CMK (cell line): ENCODE results near the gene FAM83F.
A peak's percentile ranks its signal among the peaks of the same experiment; 100 is the strongest.
"Not testable (repeated sequence)": the region's sequence is repeated elsewhere in the genome, so short reads cannot be mapped to it uniquely, and the experiment has no call there.

ENCODE experiments used
- DNase-seq: peaks from one replicate; pipeline ENCODE4 v3.0.0-alpha.2; 2010; ENCODE audit warnings: low read depth

Gene FAM83F

DNA sequence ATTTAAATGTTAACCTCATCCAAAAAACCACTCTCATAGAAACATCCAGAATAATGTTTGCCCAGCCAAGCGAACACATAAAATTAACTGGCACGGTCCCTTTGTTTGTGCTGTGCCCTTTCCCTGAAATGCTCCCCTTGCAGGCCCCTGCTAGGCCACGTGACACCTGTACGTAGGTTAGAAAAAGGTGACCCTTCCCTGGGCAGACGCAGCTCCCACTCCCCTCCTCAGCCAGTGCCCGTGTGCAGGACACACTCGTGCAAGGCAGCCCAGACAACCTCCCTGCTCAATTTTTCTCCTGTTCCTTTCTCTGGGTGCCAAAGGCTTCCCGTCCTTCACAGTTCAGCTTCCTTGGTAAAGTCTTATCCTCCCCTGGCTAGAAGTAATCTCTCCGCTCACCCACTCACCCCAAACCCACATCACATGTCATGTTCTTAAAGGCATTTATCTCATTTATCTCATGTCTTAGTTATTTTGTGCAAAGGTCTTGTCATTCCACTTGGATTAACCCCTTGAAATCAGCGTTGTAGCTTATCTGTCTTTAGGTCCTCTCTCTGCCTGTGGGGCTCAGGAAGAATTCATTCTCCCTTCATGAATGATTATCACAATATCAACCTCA is 20.7 kb downstream of the FAM83F start:
- no peak for DNase-seq

DNA sequence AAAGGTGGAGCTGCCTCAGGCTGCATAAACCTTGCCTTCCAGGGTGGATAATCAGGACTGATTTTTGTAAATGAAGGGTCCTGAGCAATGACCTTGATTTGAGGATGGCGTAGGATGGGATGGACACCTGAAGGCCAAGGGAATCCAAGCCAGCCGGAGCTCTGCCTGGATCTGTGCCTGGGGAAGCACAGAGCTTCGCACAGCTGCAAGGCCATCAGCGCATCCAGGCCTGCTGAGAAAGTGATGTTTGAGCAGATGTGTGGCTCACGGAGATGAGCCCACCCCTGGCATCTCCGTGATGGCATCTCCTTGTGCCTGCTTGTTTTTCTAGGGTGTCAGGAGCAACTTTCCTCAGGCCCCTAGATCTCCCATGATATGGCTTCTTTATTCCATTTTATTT is 23.3 kb downstream of the FAM83F start:
- no peak for DNase-seq

DNA sequence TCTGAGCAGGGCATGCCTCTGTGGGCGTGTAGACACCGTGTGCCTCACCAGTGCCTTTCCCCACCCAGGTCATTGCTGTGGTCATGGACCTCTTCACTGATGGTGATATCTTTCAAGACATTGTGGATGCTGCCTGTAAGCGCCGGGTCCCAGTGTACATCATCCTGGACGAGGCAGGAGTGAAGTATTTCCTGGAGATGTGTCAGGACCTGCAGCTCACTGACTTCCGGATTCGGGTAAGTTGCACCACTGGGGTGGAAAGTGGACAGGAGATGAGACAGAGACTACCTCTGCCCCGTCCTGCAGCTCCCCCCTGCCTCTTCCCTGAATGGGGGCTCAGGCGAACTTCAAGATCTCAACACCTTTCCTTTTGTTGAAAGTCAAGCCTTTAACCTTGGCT is 24.3 kb downstream of the FAM83F start:
- no peak for DNase-seq

DNA sequence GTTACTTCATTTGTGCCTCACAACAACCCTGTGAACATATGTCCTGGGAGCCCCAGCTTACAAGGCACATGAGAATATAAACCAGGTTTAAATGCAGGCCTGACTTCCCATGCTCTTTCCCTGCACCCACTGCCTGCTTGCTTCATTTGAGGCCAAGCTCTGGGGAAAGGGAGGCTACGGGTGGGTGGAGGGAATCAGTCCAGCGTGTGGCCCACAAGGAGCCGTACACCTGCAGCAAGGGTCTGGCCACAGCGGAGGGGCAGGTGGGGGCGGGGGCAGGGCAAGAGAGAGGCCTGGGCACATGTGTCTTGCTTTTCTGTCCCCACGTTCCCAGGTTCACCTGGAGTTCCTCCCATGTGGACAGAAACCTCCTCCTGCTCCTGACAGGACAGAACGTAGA is 26.2 kb downstream of the FAM83F start:
- no peak for DNase-seq

DNA sequence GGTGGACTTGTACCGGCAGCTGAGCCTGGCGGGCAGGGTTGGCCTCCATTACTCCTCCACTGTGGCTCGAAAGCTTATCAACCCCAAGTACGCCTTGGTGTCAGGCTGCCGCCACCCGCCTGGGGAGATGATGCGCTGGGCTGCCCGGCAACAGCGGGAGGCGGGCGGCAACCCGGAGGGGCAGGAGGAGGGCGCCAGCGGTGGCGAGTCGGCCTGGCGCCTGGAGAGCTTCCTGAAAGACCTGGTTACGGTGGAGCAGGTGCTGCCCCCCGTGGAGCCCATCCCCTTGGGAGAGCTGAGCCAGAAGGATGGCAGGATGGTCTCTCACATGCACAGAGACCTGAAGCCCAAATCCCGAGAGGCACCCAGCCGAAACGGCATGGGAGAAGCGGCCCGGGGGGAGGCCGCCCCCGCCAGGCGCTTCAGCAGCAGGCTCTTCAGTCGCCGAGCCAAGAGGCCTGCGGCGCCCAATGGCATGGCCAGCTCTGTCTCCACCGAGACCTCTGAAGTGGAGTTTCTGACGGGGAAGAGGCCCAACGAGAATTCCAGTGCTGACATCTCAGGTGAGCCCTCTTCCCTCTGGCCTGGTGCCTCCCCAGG is 26.7 kb downstream of the FAM83F start:
- DNase-seq = no peak

DNA sequence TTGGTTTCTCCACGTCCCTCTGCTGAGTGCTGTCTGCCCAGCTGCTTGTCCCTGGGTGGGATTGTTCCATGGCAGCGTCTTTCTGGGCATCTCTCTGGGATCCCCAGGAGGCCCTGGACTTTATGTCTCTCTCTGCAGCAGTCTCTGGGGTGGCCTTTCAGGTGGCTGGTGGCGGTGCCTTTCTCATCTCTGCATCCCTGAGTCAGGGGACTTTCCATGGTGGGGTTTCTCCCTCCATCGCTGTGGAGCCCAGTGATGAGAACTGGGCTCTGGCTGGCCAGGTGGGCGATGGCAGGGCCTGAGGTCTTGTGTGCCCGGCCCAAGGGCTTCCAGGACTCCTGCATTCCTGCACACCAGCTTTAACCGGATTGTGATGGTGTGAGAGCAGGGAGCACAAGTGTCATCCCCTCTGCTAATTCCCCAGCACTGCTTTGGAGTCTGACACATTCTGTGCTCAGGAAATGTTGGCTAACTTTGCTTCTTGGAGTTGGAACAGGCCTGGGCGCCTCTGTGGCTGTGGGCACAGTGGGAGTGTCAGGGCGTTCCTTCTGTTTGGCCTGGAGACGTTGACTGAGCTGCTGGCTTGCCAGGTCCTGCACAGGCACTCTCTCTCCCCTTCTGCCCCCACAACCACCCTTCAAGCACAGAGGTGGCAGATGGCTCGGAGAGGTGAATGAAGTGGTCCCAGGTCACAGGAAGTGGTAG is 27.9 kb downstream of the FAM83F start:
- no peak for DNase-seq

DNA sequence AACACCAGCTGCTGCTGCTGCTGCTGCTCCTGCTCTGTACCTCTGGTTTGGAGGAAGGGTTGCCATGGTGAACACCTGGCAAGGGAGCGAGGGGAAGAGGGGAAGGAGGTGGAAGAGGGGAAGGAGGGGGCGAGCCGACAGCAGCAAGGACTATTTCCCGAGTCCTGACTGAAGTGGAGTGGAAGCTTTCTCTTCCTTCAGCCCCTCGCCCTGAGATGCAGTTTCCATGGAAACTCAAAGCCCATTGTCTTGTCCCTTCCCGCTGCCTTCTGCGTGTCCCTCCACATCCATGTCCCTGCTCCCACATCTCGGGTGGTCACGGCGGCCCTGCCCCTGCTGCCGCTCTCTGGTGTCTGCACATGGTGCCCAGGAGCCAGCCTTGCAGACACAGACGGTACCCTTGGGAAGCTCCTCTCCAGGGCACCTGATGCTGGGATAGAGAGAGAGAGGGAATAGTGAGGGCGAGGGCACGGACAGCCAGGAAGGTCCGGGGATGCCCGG is 28.6 kb downstream of the FAM83F start:
- DNase-seq = no peak

DNA sequence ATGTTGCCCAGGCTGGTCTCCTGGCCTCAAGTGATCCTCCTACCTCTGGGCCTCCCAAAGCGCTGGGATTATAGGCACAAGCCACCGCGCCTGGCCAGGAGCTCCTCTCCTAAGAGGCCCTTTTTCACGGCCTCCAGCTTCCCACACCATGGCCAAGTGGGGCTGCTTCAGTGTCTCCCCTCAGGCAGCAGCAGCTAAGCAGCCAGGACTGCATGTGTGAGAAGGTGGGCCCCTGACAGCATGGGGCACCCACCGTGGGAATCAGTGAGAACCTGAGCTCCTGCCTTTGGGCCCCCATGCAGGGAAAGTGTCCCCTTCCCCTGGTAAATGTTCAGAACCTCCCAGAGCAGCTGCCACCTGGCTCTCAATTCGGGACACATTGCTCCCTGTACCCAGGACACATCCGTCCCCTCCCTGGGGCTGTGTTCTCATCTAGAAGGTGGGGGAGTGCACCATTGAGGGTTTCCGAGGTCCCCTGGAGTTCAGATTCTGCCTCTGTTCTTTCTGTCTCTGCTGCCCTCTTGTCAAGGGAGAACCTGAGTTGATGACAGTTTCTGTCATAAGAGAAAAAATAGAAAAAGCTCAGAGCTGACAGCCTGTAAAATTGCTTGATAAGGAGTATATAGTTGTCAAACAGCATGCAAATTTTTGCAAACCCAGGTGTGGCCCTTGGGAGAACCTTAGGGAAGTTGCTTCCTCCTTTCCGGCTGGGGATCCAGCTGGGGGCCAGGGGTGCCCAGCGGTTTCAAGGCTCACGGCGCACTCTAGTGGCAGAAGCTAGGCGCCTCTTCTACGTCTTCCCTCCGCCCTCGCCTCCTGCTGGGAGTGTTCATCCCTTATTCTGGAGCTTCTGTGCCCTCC is 29.7 kb downstream of the FAM83F start:
- DNase-seq = no peak

DNA sequence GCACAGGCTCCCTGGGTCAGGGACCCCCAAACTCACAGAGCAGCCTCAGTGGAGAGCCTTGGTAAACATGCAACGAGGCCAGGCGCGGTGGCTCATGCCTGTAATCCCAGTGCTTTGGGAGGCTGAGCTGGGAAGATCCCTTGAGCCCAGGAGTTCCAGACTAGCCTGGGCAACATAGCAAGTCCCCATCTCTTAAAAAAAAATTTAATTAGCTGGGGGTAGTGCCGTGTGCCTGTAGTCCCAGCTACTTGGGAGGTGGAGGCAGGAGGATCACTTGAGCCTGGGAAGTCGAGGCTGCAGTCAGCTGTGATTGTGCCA is 30.3 kb downstream of the FAM83F start:
- not testable (repeated sequence) for DNase-seq

DNA sequence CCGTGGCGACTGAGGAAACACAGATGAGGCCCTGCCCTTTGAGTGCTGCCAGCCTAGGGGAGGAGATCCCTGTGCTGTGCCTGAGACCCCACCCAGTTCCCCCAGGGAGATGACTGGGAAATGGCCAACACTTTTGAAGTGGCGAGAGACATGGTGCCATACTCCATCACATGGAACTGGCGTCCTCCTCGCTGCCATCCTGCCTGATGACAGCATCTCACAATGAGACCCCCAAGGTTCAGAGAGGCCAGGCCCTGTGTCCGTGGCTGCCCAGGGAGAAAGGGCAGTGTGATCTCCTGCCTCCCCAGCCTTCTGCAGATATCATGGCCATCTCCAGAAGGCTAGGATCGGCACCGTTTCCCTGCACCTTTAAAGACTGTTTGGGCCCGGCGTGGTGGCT is 31.1 kb downstream of the FAM83F start:
- no peak for DNase-seq

DNA sequence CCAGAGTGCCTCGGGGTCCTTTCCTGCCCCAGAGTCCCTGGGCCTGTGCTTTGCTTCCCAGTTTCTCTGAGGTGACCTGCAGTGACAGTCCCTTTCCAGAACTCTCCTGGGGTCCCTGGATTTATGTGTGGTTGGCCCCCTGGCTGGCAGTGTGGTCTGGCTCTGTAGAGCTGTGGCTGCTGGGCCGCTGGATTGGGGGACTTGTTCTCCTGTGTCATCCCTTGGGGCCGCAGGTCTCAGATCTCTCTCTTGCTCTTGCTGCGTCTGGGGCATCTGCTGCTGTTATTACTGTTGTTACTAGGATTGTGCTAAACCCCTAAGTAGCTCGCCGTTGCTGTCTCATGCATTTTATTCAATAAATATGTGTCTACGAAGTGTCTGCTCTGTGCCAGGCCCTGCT is 31.9 kb downstream of the FAM83F start:
- DNase-seq = no peak

DNA sequence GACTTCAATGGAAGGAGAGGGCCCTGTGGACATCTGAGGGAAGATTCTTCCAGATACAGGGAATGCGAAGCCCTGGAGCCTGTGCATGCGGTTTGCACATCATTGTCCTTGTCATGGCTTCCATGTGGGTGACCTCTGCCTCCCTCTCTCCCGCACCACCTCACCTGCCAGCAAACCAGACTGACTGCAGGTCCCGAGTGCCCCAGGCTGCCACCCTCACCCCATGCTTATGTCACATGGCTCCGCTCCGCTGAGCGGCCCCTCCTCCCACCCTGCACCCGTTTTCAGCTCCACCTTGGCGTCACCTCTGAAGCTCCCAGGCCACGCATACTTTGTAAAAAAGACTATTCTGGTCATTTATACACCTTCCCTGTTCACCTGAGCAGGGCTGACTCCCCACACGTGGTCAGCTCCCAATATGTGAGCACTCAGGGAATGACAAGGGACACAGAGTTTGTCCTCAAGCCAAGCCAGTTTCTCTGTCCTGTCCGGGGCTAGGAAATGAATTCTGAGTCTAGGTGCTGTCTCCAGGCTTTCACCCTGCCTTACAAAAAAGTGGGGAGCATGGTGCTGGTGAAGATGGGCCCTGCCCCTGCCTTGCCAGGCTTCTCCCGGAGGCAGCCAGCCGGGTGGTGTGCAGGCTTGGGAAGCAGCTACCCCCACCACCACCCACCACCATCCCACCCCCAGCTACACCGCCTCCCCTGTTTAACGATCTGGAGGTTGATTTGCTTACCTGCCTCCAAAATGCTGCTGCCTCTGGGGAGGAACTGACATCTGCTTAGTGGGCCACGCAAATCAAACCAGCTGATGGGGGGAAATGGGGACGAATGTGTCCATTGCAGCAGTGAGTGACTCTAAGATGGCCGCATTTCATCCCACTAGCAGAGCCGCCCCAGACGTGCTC is 32.7 kb downstream of the FAM83F start:
- DNase-seq = no peak

DNA sequence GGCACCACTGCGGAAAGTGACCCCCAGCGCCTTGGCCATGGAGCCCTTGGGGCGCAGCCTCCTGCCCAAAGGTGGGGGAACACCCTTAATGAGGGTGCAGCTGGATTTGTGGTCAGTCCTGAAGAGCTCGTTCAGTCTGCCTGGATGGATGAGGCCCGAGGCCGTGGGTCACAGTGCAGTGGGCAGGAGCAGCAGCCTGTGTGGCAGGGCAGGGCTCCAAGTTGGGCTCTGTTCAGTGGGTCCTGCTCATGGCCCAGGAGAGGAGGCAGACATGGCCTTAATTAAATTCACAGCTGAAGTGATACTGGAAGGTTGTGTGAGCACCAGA is 33.3 kb downstream of the FAM83F start:
- no peak for DNase-seq

DNA sequence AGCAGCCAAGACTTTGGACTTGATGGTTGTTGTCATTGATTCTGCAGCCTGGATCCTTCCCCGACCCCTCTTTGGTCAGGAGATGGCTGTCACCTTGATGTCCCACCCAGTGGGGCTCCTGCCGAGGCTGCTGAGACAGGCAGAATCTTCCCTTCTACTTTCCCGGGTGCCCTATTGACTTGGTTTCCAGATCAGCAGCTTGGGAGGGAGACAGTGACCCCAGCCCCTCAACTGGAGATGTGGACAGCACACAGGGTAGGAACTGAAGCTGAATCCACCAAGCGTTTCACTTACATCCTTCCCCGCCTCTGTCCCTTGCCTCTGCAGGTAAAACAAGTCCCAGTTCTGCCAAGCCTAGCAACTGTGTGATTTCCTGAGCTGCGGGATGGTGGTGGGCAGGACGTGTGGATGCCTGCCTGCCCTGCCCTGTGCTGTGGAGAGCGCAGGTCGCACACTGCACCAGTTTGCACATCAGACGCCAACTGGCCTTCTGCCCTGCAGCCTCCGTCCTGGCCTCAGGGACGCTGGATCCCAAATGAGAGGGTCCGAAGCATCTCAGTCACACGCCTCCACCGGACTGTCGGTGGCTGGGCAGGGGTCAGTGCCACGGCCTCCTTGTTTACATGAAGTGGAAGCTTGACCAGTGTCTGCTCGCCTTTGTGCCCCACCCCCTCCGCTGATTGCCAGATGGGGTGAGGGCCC is 34.6 kb downstream of the FAM83F start:
- DNase-seq = no peak

DNA sequence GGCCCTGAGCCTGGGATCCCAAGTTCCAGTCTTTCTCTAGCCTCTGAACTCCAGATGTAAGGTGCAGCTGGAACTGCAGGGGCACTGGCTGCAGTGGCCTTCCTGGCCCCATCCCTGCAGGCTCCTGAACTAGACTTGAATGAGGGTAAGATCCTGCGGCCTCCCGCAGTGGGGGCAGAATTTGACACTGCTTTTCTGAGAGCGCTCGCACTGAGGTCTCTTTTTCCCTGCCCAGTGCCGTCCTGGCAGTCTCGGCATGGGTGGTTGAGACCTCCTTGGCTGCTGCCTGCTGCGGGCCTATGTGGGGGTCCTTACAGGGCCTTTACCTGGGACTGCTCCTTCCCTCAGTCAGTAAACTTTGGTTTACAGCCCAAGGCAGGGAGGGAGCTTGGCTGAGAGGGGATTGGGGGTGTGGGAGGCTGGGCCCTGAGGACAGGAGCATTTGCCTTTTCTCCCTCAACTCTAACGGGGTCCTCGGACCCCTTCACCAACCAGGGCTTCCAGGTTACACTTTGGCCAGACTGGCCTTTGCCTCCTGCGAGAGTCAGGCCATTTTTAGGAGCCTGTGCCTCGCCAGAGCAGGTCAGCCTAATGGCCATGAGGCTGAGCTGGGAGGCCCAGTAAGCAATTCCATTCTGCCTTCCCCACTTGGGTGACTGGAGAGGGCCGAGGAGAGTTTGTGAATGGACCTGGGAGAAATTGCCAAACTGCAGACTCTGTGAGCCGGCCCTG is 35.4 kb downstream of the FAM83F start:
- DNase-seq = no peak

DNA sequence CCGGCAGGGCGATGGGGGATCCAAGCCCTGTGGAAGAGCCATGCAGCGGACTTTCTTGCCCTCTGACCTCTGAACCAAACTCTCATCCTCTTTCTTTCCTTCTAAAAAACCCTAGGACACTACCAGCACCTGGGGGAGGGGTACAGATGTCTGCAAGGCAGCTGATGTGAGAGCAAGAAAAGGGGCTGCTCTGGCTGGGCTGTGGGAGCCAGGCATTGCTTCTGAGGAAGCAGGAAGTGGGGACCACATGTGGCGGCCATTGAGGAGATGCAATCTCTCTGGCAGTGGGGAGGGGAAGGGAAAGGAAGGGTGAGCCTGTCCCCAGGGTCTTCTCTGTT is 36.0 kb downstream of the FAM83F start:
- peak; percentile 61 for DNase-seq

DNA sequence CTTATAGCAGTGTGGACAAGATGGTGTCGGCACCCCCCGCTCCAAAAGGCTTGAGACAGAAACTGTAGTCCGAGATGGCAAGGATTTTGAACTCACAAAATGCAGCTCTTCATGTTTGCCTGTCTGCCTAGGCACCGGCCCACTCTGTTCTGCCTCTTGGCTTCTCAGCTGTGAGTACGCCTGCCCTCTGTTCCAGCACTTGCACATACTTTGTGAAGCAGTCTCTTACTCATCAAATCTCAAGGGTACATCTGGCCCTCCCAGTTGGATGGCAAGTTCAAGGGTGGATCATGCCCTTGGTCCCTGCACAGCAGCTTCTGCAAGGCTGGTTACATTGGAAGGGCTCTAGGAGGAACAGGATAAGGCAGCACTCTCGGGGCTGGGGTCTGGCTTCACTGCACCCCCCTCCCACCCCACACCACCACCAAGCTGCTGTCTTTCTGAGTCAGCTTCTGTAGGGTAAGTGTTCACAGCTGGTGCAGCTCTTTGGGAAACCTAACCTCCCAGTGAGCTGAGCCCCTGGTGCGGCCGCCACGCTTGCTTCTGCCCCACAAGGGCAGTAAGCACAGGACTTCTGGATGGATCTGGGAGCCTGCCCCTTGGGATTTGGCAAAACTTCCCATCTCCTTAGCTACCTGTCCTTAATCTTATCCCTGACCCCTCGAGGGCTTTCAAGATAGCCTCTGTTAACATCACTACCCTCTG is 37.2 kb downstream of the FAM83F start:
- no peak for DNase-seq

DNA sequence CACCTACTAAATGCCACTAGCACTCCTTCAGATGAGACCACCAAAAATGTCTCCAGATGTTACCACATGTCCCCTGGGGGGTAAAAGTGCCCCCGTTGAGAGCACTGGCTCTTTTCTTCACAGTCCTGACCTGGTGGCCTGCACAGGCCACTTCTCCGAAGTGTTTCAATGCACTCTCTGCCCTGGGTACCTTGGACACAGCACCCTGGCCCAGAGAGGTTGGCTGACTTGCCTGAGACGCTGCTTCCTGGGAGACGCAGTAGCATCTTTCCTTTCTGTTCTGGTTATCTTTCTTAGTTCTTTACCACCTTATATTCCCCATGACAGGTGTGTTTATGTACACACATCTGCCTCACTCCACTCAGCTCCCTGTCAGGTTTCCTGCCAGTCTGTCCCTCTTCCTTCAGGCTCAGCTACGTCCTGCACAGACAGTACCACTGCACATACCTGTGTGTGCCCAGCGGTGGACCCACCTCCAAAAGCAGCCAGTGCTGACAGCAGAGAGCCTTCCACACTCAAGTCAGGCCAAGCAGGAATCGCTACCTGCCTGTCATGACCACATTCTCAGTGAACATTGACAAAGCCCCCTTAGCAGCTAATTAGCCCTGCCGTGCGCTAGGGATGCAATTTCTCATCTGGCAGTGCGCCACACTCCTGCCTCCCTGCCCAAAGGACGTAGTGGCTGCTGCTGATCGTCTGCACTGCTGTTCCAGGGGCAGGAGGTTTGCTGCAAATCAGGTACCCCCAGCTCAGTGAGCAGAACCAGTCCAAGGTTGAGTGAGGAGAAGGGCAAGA is 39.0 kb downstream of the FAM83F start:
- no peak for DNase-seq

DNA sequence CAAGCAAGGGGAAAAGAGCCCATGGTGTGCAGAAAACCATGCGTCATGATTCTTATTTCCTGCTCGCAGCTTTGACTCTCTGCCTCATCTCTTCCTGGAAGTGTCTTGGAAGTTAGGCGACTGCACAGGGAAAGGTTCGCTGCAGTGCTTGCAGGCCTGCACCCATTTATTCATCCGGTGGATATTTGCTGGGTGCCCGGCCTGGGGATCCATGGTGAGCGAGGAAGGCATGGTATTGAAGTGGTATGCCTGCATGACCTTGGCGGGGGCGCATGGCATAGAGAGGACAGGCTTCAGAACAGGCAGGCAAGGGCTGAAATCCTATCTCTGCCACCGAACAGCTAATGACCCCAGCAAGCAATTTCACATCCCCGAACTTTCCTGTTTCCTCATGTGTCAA is 40.6 kb downstream of the FAM83F start:
- no peak for DNase-seq
